ENCODE data around the gene MKRN2.

DNA sequence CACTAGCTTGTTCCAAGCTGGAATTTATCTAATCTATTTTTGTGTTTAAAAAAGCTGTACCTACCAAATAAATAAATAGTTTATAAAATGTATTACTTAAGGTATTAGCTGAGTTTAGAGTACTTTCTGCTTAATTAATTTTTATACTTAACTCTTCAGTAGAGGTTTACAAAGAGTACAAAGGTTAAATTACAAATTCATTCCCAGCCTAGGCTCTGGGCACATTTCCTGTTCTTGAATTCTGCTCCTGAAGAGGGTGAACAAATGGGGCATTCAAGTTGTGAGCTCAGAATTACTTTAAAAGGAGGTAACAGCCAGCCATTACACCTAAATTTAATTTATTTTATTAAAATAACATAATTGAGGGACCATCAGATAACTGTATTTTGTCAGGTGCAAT, 26.4 kb downstream of the MKRN2 start:
- TF ChIP-seq, protein P1, sequence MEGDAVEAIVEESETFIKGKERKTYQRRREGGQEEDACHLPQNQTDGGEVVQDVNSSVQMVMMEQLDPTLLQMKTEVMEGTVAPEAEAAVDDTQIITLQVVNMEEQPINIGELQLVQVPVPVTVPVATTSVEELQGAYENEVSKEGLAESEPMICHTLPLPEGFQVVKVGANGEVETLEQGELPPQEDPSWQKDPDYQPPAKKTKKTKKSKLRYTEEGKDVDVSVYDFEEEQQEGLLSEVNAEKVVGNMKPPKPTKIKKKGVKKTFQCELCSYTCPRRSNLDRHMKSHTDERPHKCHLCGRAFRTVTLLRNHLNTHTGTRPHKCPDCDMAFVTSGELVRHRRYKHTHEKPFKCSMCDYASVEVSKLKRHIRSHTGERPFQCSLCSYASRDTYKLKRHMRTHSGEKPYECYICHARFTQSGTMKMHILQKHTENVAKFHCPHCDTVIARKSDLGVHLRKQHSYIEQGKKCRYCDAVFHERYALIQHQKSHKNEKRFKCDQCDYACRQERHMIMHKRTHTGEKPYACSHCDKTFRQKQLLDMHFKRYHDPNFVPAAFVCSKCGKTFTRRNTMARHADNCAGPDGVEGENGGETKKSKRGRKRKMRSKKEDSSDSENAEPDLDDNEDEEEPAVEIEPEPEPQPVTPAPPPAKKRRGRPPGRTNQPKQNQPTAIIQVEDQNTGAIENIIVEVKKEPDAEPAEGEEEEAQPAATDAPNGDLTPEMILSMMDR (conservative IDR thresholded peaks at IDR 0.05 in 1 of 2, IDR thresholded peaks at IDR 0.05 in 1 of 2; ENCODE audit: extremely low read depth in 1 of 2, insufficient read depth in 1 of 2, low read depth in 1 of 2, low read length in 2 of 2) = no peak
- no peak for TF ChIP-seq EZH2 (IDR thresholded peaks at IDR 0.05; ENCODE audit: borderline replicate concordance, low read length)
